Measurements from ENCODE around the gene OR2T29.
"Not testable (repeated sequence)": the region's sequence is repeated elsewhere in the genome, so short reads cannot be mapped to it uniquely, and the experiment has no call there.

- not testable (repeated sequence) for TF ChIP-seq E2F6 (IDR thresholded peaks at IDR 0.05); BCL11A (IDR thresholded peaks at IDR 0.05; ENCODE audit: low read depth in 2 of 2, low read length in 2 of 2)
These were observed 9.5 kb upstream of the OR2T29 start for GRCh38 chr1:248572049-248572448.
